Keratinocyte (primary cell): Measurements from ENCODE around the gene RACGAP1. TPM values are rescaled to one million over a fixed set of nuclear protein-coding genes. Genes with fewer than 3 reads are reported as not detected.
"Not testable (repeated sequence)": the region's sequence is repeated elsewhere in the genome, so short reads cannot be mapped to it uniquely, and the experiment has no call there.

Source experiments
- DNase-seq: peaks from one replicate; pipeline ENCODE4 v3.0.0-alpha.2; 2011; ENCODE audit warnings: low read depth, missing footprints, low spot score
- FAIRE-seq: peaks from 2 replicates; lab custom pipeline; 2011; peaks lifted over from hg19 to GRCh38; lab: Jason Lieb, UNC
- H2AFZ ChIP-seq: 2 replicates; pipeline ENCODE4 v1.6.0; 2012; ENCODE audit warnings: low read length, control low read depth, inconsistent platforms; ENCODE audit not compliant: control insufficient read depth
- H3K27ac ChIP-seq: 2 replicates; pipeline ENCODE4 v1.5.1; 2011; ENCODE audit warnings: low read length; ENCODE audit not compliant: control insufficient read depth, insufficient read depth
- H3K27me3 ChIP-seq: 3 replicates; pipeline ENCODE4 v1.6.0; 2011; ENCODE audit warnings: low read length; ENCODE audit not compliant: control insufficient read depth, insufficient read depth; ENCODE audit errors: extremely low read depth
- H3K36me3 ChIP-seq, 2 experiments: 2 replicates in 1 of 2; 3 replicates in 1 of 2; pipeline ENCODE4 v1.5.1; 2011; ENCODE audit warnings: low read length in 2 of 2, mild to moderate bottlenecking in 1 of 2; ENCODE audit not compliant: control insufficient read depth in 2 of 2, insufficient read depth in 2 of 2; ENCODE audit errors: extremely low read depth in 1 of 2
- H3K4me1 ChIP-seq: 3 replicates; pipeline ENCODE4 v1.5.1; 2011; ENCODE audit warnings: low read length; ENCODE audit not compliant: control insufficient read depth, insufficient read depth; ENCODE audit errors: extremely low read depth
- H3K4me2 ChIP-seq: 3 replicates; pipeline ENCODE4 v1.6.0; 2011; ENCODE audit warnings: low read depth, low read length; ENCODE audit not compliant: control insufficient read depth, insufficient read depth; ENCODE audit errors: extremely low read depth
- H3K4me3 ChIP-seq, 3 experiments: fragments of 200-600 bp in 1 of 3; sonication (generic) in 1 of 3; 2 replicates in 2 of 3; 3 replicates in 1 of 3; pipeline ENCODE4 v1.5.1; 2011 to 2016; ENCODE audit warnings: low read length in 3 of 3, mild to moderate bottlenecking in 3 of 3, control low read depth in 2 of 3, inconsistent platforms in 1 of 3, low read depth in 1 of 3, mixed read lengths in 1 of 3, mixed run types in 1 of 3, moderate library complexity in 1 of 3; ENCODE audit not compliant: control insufficient read depth in 2 of 3, insufficient read depth in 2 of 3; ENCODE audit errors: extremely low read depth in 1 of 3
- H3K79me2 ChIP-seq: 2 replicates; pipeline ENCODE4 v1.6.0; 2012; ENCODE audit warnings: low read length; ENCODE audit not compliant: control insufficient read depth, insufficient read depth
- H3K9ac ChIP-seq: 3 replicates; pipeline ENCODE4 v1.6.0; 2011; ENCODE audit warnings: low read length; ENCODE audit not compliant: control insufficient read depth, insufficient read depth; ENCODE audit errors: extremely low read depth
- H3K9me1 ChIP-seq: 3 replicates; pipeline ENCODE4 v1.6.0; 2011; ENCODE audit warnings: low read length; ENCODE audit not compliant: control insufficient read depth, insufficient read depth; ENCODE audit errors: extremely low read depth
- H3K9me3 ChIP-seq: 2 replicates; pipeline ENCODE4 v1.5.1; 2012; ENCODE audit warnings: low read depth, low read length; ENCODE audit not compliant: control insufficient read depth
- H4K20me1 ChIP-seq: 3 replicates; pipeline ENCODE4 v1.6.0; 2011; ENCODE audit warnings: low read length; ENCODE audit not compliant: control insufficient read depth, insufficient read depth; ENCODE audit errors: extremely low read depth
- EZH2 ChIP-seq: IDR thresholded peaks from one replicate; pipeline ENCODE4 v1.6.1; 2012; ENCODE audit warnings: inconsistent platforms, mild to moderate bottlenecking, low read length, moderate library complexity
- dilution Hi-C: fragments of 300-500 bp; cut with MboI; formaldehyde crosslinking; loops from one replicate; pipeline ENCODE4 v1.7.0; 2020; ENCODE audit warnings: low sequenced_read_pairs; ENCODE audit not compliant: extremely low pct_ligation_motif_present
- polyA plus RNA-seq, 5 experiments: library from polyadenylated mRNA; depleted of rRNA in 3 of 5; stranded (reverse) in 3 of 5; stranded (forward) in 1 of 5; unstranded in 1 of 5; fragments of >200 nt; gene quantifications; 1 replicate in 1 of 5; 2 replicates in 3 of 5; 3 replicates in 1 of 5; pipeline versions ENCODE4 v1.2.1 to v1.2.3, GENCODE V29; 2011 to 2012; ENCODE audit warnings: missing spikeins in 2 of 5, low read depth in 1 of 5, low replicate concordance in 1 of 5
- TF ChIP-seq, protein P1 (sequence below), 3 experiments: IDR thresholded peaks in 1 of 3; conservative IDR thresholded peaks in 1 of 3; optimal IDR thresholded peaks in 1 of 3; 2 replicates in 2 of 3; 3 replicates in 1 of 3; pipeline versions ENCODE3 to v1.5.1; 2011; ENCODE audit warnings: low read length in 3 of 3, mild to moderate bottlenecking in 3 of 3, moderate library complexity in 2 of 3, control low read depth in 1 of 3, inconsistent platforms in 1 of 3; ENCODE audit not compliant: insufficient read depth in 2 of 3; ENCODE audit errors: extremely low read depth in 1 of 3

Gene RACGAP1
- polyA plus RNA-seq, 1 donor (not counting 4 experiments of a cell fraction or from before 2014, with no cell fraction given), result 57.1 TPM

DNA sequence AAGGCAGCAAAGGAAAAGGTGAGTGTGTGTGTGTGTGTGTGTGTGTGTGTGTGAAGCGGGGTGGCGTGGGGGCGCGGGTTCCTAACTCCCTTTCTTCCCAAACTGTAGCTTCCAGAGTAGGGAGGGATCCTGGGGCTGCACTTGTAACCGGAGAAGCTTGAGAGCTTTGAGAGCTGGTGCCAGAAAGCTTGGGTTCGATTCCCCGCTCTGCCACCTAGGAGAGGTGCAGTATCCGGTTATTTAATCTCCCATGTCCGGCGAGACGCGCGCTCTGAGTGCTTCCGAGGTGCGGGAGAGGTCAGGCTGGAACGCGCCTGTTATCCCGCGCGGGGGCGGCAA, 7.2 kb upstream of the RACGAP1 start:
- TF ChIP-seq, protein P1, sequence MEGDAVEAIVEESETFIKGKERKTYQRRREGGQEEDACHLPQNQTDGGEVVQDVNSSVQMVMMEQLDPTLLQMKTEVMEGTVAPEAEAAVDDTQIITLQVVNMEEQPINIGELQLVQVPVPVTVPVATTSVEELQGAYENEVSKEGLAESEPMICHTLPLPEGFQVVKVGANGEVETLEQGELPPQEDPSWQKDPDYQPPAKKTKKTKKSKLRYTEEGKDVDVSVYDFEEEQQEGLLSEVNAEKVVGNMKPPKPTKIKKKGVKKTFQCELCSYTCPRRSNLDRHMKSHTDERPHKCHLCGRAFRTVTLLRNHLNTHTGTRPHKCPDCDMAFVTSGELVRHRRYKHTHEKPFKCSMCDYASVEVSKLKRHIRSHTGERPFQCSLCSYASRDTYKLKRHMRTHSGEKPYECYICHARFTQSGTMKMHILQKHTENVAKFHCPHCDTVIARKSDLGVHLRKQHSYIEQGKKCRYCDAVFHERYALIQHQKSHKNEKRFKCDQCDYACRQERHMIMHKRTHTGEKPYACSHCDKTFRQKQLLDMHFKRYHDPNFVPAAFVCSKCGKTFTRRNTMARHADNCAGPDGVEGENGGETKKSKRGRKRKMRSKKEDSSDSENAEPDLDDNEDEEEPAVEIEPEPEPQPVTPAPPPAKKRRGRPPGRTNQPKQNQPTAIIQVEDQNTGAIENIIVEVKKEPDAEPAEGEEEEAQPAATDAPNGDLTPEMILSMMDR (optimal IDR thresholded peaks at IDR 0.05 in 1 of 3, IDR thresholded peaks at IDR 0.05 in 1 of 3, conservative IDR thresholded peaks at IDR 0.05 in 1 of 3; ENCODE audit: extremely low read depth in 1 of 3, insufficient read depth in 2 of 3, low read length in 3 of 3), result no peak
- TF ChIP-seq EZH2, result no peak
- H3K4me2 ChIP-seq, result peak overlapping the region; percentile 16
- H3K9me1 ChIP-seq, result no peaks in the 10 kb centered on the region
- H3K4me1 ChIP-seq, result peaks cover 4% of the 10 kb centered on the region
- H3K9ac ChIP-seq, result no peak overlapping the region
- no peaks in the 10 kb centered on the region for H4K20me1 ChIP-seq
- H3K27me3 ChIP-seq, result no peaks in the 10 kb centered on the region
- H3K79me2 ChIP-seq, result no peaks in the 10 kb centered on the region
- dilution Hi-C loops, result no loop called here
- no peak for DNase-seq
- H3K36me3 ChIP-seq, result no peaks in the 10 kb centered on the region
- no peak overlapping the region for H3K27ac ChIP-seq
- no peak overlapping the region for H3K4me3 ChIP-seq
- no peak for FAIRE-seq
- peak overlapping the region; percentile 61 for H2AFZ ChIP-seq
- no peaks in the 10 kb centered on the region for H3K9me3 ChIP-seq

DNA sequence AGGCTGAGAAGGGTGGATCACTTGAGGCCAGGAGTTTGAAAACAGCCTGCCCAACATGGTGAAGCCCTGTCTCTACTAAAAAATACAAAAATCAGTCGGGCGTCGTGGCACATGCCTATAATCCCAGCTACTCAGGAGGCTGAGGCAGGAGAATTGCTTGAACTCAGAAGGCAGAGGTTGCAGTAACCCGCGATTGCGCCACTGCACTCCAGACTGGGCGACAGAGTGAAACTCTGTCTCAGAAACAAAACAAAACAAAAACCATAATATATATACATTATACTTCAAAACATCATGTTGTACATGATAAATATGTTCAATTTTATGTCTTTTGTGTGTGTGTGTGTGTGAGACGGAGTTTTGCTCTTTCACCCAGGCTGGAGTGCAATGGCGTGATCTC, 5.2 kb upstream of the RACGAP1 start:
- H3K9me3 ChIP-seq, dilution Hi-C loops: not testable (repeated sequence)

DNA sequence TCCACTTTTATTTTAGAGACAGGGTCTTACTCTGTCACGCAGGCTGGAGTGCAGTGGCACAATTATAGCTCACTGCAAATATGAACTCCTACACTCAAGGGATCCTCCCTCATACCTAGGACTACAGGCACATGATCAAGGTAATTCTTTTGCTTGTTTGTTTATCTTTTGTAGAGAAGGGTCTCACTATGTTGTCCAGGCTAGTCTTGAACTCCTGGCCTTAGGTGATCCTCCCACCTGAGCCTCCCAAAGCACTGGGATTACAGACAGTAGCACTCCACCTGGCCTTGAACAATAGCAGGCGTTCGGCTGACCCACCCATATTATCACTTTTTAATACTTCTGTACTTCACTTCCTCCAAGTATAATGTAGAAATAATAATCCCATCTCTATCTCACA, 1.4 kb upstream of the RACGAP1 start:
- no peak for TF ChIP-seq EZH2
- TF ChIP-seq, protein P1 (optimal IDR thresholded peaks at IDR 0.05 in 1 of 3, IDR thresholded peaks at IDR 0.05 in 1 of 3, conservative IDR thresholded peaks at IDR 0.05 in 1 of 3; ENCODE audit: extremely low read depth in 1 of 3, insufficient read depth in 2 of 3, low read length in 3 of 3), result no peak
- Histone ChIP-seq H3K27me3 (no peaks in the 10 kb centered on the region), H3K9ac (no peak overlapping the region), H3K4me2 (no peak overlapping the region), H3K4me1 (peaks cover 8% of the 10 kb centered on the region), H3K27ac (no peak overlapping the region), H3K36me3 (peaks cover 0 to 7% of the 10 kb centered on the region in 2 experiments), H3K9me1 (no peaks in the 10 kb centered on the region), H4K20me1 (no peaks in the 10 kb centered on the region), H3K9me3 (no peaks in the 10 kb centered on the region), H2AFZ (no peak overlapping the region), H3K79me2 (peaks cover 36% of the 10 kb centered on the region), H3K4me3 (no peak overlapping the region)
- FAIRE-seq (no peak), DNase-seq (no peak)
- dilution Hi-C loops, result no loop called here

More for the DNA sequence above, 5.2 kb upstream of the RACGAP1 start:
- not testable (repeated sequence) for FAIRE-seq, H3K4me1 ChIP-seq, H3K27ac ChIP-seq, H3K79me2 ChIP-seq, H3K27me3 ChIP-seq, H4K20me1 ChIP-seq, DNase-seq, H3K36me3 ChIP-seq, H3K9me1 ChIP-seq, H3K4me2 ChIP-seq, H2AFZ ChIP-seq, H3K4me3 ChIP-seq, H3K9ac ChIP-seq
